Measurements from ENCODE around the gene PPP1R9A.

The PPP1R9A gene

GRCh38 chr7:95319570-95319969 lies 412.2 kb downstream of the PPP1R9A start:
- DNase-seq (ENCODE audit: low read depth), result no peak

DNA sequence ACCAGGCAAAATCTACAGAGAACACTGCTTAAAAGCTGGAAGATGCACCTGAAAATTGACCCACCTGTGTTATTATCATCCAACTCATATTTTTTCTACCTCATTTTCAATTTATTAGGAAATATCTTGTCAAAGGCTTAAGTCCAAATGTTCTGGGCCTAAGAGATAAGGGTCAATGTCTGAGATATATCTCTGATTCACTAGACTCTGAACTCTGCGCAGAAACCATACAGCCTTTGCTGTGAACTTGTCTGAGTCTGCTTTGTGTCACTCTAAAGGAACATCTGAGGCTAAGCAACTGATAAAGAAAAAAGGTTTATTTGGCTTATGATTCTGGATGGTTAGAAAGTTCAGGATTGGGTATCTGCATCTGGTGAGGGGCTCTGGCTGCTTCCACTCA lies 413.3 kb downstream of the PPP1R9A start:
- no peak for DNase-seq (ENCODE audit: low read depth)

DNA sequence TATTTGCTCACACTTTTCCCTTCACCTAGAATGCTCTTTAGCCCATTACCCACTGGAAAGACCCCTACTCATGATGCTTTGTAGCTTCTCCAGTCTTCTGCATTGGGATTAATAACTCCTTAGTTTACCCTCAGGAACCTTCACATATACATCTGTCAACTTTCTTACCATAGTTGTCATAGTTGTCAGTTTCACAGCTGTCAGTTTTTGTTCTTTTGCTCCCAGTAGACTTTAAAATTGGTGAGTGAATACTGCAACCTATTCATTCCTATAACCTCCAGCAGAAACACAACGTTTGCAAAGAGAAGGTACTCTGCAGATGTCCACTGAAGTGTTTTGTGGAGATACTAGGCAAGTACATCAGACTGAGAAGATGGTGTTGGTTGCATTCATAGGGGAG lies 414.3 kb downstream of the PPP1R9A start:
- DNase-seq (ENCODE audit: low read depth), result no peak

DNA sequence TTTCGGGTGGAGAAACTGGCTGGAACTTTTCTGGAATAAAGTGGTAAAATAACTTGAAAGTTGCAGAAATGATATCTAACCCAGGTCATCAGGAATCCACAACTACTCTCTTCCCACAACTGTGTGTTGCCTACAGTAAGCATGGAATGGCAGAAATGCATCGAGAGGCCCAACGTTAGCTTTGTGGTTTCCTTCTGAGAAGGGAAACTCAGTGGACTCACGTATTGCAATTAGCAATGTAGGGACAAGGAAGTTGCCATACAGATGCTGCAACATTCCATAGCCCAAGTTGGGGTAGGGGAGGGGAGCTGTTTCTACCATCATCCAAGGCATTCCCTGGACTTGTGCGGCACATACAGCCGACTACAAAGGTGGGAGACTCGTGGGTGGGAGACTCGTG lies 415.0 kb downstream of the PPP1R9A start:
- no peak for DNase-seq (ENCODE audit: low read depth)

DNA sequence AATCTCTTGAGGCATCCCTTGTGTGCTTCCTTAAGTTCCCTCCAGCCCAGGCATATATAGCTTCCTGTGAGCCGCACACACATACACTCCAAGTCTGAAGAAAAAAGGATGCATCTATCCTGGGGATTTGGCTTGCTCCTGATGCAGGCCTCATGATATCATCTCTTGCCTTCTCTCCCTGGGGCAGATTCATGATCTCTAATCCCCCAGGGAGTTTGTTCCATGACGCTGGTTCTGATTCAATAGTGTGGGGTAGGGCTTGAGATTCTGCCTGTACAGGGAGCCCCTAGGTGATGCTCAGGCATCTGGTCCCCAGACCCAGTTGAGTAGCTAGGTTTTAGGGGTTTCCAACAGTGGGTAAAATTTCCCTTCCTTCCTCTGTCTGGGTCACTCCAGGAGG lies 415.5 kb downstream of the PPP1R9A start:
- no peak for DNase-seq (ENCODE audit: low read depth)

DNA sequence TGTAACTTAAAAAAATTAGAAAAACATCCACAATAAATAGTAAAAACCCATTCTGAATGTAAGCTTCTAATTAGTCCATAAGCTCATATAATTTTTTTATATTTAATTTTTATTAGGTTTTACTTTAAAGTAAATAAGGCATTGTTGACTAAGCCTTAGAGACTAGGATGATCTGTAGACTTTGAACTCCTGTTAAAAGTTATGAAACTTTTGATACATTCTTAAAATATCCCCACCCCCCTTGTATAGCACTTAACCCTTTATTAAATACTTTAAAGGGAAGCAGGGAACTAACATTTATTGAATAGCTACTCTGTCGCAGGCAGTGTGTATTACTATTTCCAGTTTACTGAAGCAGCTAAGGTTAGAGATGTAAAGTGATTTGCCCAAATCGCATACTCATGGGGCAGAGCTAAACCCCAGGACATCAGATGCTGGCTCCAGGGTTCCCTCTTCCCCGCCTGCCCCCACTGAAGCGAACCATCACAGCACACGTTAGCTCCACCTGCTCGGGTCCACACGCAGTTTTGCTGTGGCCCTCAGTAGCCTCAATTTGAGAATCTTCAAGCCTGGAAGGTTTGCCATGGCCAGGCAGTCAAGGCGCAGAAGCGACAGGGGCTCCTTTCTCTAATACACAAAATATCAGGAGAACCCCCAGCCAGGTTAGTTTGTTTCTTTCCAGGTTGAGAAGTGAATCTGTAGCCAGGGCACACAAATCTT lies 416.2 kb downstream of the PPP1R9A start:
- no peak for DNase-seq (ENCODE audit: low read depth)

- DNase-seq (ENCODE audit: low read depth), result no peak
Measured at GRCh38 chr7:95324431-95324830, 417.0 kb downstream of the PPP1R9A start, which contains the start of gene PON1. TSS of gene PON1 (minus strand) at chr7:95324532. CDS start at chr7:95324475, 57 bp downstream.

GRCh38 chr7:95327356-95327755 lies 420.0 kb downstream of the PPP1R9A start:
- no peak for DNase-seq (ENCODE audit: low read depth)

- DNase-seq (ENCODE audit: low read depth), result no peak
Measured at GRCh38 chr7:95330204-95330960, 423.0 kb downstream of the PPP1R9A start.

- DNase-seq (ENCODE audit: low read depth), result no peak
Measured at GRCh38 chr7:95330961-95331337, 423.6 kb downstream of the PPP1R9A start.

- no peak for DNase-seq (ENCODE audit: low read depth)
Measured at GRCh38 chr7:95334447-95334846, 427.1 kb downstream of the PPP1R9A start.

DNA sequence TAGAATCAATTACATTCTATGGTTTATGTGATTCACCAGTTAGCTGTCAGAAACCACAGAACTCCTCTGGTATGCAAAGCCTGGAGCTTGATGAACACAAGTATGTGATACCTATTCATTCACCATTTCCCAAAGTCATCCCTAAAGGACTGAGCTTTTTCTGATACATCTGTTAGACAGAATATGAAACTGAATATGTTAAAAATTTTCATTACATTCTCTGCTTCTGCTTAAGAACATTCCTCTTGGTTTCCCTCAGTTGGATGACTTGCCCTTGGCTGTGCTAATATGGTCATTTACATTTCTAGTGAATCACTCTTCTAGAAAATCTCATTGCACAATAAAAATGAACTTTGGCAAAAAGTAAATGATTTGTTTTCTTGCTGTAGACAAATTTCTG lies 427.7 kb downstream of the PPP1R9A start:
- peak; percentile 69 for DNase-seq (ENCODE audit: low read depth)

- no peak for DNase-seq (ENCODE audit: low read depth)
Measured at GRCh38 chr7:95338832-95339231, 431.4 kb downstream of the PPP1R9A start.

GRCh38 chr7:95340491-95340890 lies 433.1 kb downstream of the PPP1R9A start:
- DNase-seq (ENCODE audit: low read depth), result no peak

- no peak for DNase-seq (ENCODE audit: low read depth)
Measured at GRCh38 chr7:95342029-95342428, 434.6 kb downstream of the PPP1R9A start.

- no peak for DNase-seq (ENCODE audit: low read depth)
Measured at GRCh38 chr7:95342642-95343307, 435.4 kb downstream of the PPP1R9A start.

All from stromal cell of bone marrow (primary cell).